HepG2 (cell line): ENCODE measurements around the gene ACAT1. TPM values are rescaled to one million over a fixed set of nuclear protein-coding genes. Genes with fewer than 3 reads are reported as not detected.

ENCODE experiments used
- ATF1 ChIP-seq: IDR thresholded peaks from 2 replicates; pipeline ENCODE4 v1.6.1; 2016; ENCODE audit warnings: mild to moderate bottlenecking, control low read depth
- CBX2 ChIP-seq, 2 experiments: fragments of 200-600 bp in 1 of 2; sonication (generic); formaldehyde crosslinking in 1 of 2; IDR thresholded peaks; 2 replicates each; pipeline versions ENCODE4 v1.7.0 to v1.8.1; 2018 to 2022; ENCODE audit warnings: low read depth in 2 of 2, low read length in 1 of 2, mild to moderate bottlenecking in 1 of 2, missing genetic modification reagents in 1 of 2
- CCAR2 ChIP-seq: fragments of 200-400 bp; formaldehyde crosslinking; optimal IDR thresholded peaks from 2 replicates; pipeline ENCODE3; 2018; ENCODE audit warnings: low read depth, mild to moderate bottlenecking, low read length, moderate library complexity
- FOXP1 ChIP-seq, 2 experiments: fragments of 450-650 bp in 1 of 2; IDR thresholded peaks; 2 replicates each; pipeline ENCODE4 v1.6.1; 2017 to 2018; ENCODE audit warnings: antibody characterized with exemption in 1 of 2
- GLI4 ChIP-seq: sonication (generic); formaldehyde crosslinking; IDR thresholded peaks from 2 replicates; pipeline ENCODE4 v1.5.1; 2020; ENCODE audit warnings: missing genetic modification reagents, mild to moderate bottlenecking, moderate library complexity, borderline replicate concordance
- HNRNPLL ChIP-seq: fragments of 200-400 bp; formaldehyde crosslinking; IDR thresholded peaks from 2 replicates; pipeline ENCODE4 v1.6.1; 2017; ENCODE audit warnings: mild to moderate bottlenecking, low read depth, low read length; ENCODE audit not compliant: poor library complexity, severe bottlenecking
- IKZF5 ChIP-seq: IDR thresholded peaks from 2 replicates; pipeline ENCODE4 v1.6.1; 2018; ENCODE audit warnings: missing genetic modification reagents, mild to moderate bottlenecking, missing compliant biosample characterization
- KMT2A ChIP-seq: sonication (generic); formaldehyde crosslinking; IDR thresholded peaks from 2 replicates; pipeline ENCODE4 v1.4.0; 2020; ENCODE audit warnings: missing genetic modification reagents
- NRL ChIP-seq: sonication (generic); formaldehyde crosslinking; IDR thresholded peaks from 2 replicates; pipeline ENCODE4 v1.5.0; 2020; ENCODE audit warnings: missing genetic modification reagents, mild to moderate bottlenecking, moderate library complexity, borderline replicate concordance
- RFXAP ChIP-seq: sonication (generic); formaldehyde crosslinking; IDR thresholded peaks from 2 replicates; pipeline ENCODE4 v1.4.0; 2020; ENCODE audit warnings: missing genetic modification reagents, borderline replicate concordance
- SALL1 ChIP-seq: sonication (generic); formaldehyde crosslinking; IDR thresholded peaks from 2 replicates; pipeline ENCODE4 v1.8.0; 2022; ENCODE audit warnings: mild to moderate bottlenecking, missing genetic modification reagents
- SIN3A ChIP-seq: IDR thresholded peaks from 2 replicates; pipeline ENCODE4 v1.6.1; 2011; ENCODE audit warnings: low read depth, mild to moderate bottlenecking, control low read depth, low read length, borderline replicate concordance
- SNAPC2 ChIP-seq: sonication (generic); formaldehyde crosslinking; IDR thresholded peaks from 2 replicates; pipeline ENCODE4 v1.8.1; 2022; ENCODE audit warnings: mild to moderate bottlenecking, missing genetic modification reagents
- SOX5 ChIP-seq: IDR thresholded peaks from 2 replicates; pipeline ENCODE4 v1.6.1; 2016; ENCODE audit warnings: borderline replicate concordance
- STAT5B ChIP-seq: sonication (generic); formaldehyde crosslinking; IDR thresholded peaks from 2 replicates; pipeline ENCODE4 v1.4.0; 2020; ENCODE audit warnings: missing genetic modification reagents
- SYNCRIP ChIP-seq: fragments of 200-400 bp; formaldehyde crosslinking; IDR thresholded peaks from 2 replicates; pipeline ENCODE4 v1.6.1; 2018; ENCODE audit warnings: mild to moderate bottlenecking, low read depth, low read length; ENCODE audit not compliant: insufficient read depth
- THYN1 ChIP-seq: sonication (generic); formaldehyde crosslinking; IDR thresholded peaks from 2 replicates; pipeline ENCODE4 v1.8.1; 2023; ENCODE audit warnings: low read depth, mild to moderate bottlenecking, moderate library complexity, missing genetic modification reagents, borderline replicate concordance
- ZNF230 ChIP-seq: sonication (generic); formaldehyde crosslinking; IDR thresholded peaks from 2 replicates; pipeline ENCODE4 v1.4.0; 2020; ENCODE audit warnings: mild to moderate bottlenecking, missing genetic modification reagents
- ZNF282 ChIP-seq: fragments of 450-650 bp; IDR thresholded peaks from 2 replicates; pipeline ENCODE4 v1.6.1; 2018; ENCODE audit not compliant: partially characterized antibody
- ZNF589 ChIP-seq: sonication (generic); formaldehyde crosslinking; conservative IDR thresholded peaks from 2 replicates; pipeline ENCODE4 v1.8.0; 2022; ENCODE audit warnings: mild to moderate bottlenecking, moderate library complexity, missing genetic modification reagents
- ZNF619 ChIP-seq: sonication (generic); formaldehyde crosslinking; IDR thresholded peaks from 2 replicates; pipeline ENCODE4 v1.4.0; 2020; ENCODE audit warnings: mild to moderate bottlenecking, missing genetic modification reagents
- ZNF660 ChIP-seq: sonication (generic); formaldehyde crosslinking; IDR thresholded peaks from 2 replicates; pipeline ENCODE4 v1.5.1; 2020; ENCODE audit warnings: mild to moderate bottlenecking, low read depth, missing genetic modification reagents, borderline replicate concordance
- ZNF710 ChIP-seq: sonication (generic); formaldehyde crosslinking; IDR thresholded peaks from 2 replicates; pipeline ENCODE4 v1.5.0; 2020; ENCODE audit warnings: mild to moderate bottlenecking, missing genetic modification reagents, borderline replicate concordance
- ZNF720 ChIP-seq: sonication (generic); formaldehyde crosslinking; IDR thresholded peaks from 2 replicates; pipeline ENCODE4 v1.4.0; 2020; ENCODE audit warnings: missing genetic modification reagents
- ZNF737 ChIP-seq: sonication (generic); formaldehyde crosslinking; IDR thresholded peaks from 2 replicates; pipeline ENCODE4 v1.5.0; 2020; ENCODE audit warnings: missing genetic modification reagents, mild to moderate bottlenecking, borderline replicate concordance
- ZNF746 ChIP-seq: sonication (generic); formaldehyde crosslinking; IDR thresholded peaks from 2 replicates; pipeline ENCODE4 v1.8.0; 2022; ENCODE audit warnings: mild to moderate bottlenecking, missing genetic modification reagents
- ZSCAN20 ChIP-seq: sonication (generic); formaldehyde crosslinking; IDR thresholded peaks from 2 replicates; pipeline ENCODE4 v1.4.0; 2020; ENCODE audit warnings: missing genetic modification reagents, mild to moderate bottlenecking, borderline replicate concordance
- polyA plus RNA-seq, 8 experiments: library from polyadenylated mRNA; depleted of rRNA in 3 of 8; stranded (reverse) in 7 of 8; unstranded in 1 of 8; fragments of >200 nt; fragmentation: Illumina TruSeq in 4 of 8; extraction: Trizol in 4 of 8; gene quantifications; 2 replicates each; pipeline versions ENCODE4 v1.2.1 to v1.2.3, GENCODE V29; 2011 to 2016; ENCODE audit warnings: low read depth in 4 of 8, missing spikeins in 1 of 8, mixed read lengths in 1 of 8; ENCODE audit not compliant: insufficient read depth in 1 of 8
- total RNA-seq, 5 experiments: library from RNA; depleted of rRNA; stranded (reverse); fragments of >200 nt; fragmentation: Illumina TruSeq; extraction: Trizol; gene quantifications; 2 replicates each; pipeline ENCODE4 v1.2.3, GENCODE V29; 2016; ENCODE audit warnings: low read depth in 1 of 5

The ACAT1 gene
- total and polyA plus RNA-seq, 2 of the 13 experiments (the other 11 are each of a cell fraction or from before 2014, with no cell fraction given), result 103 to 165 TPM

GRCh38 chr11:108121274-108122155, at the start of gene ACAT1 (continued):
- peak; percentile 94 for TF ChIP-seq NRL (CRISPR knock-in tag)
- TF ChIP-seq CCAR2, result no peak
- TF ChIP-seq CBX2 (IDR thresholded peaks at IDR 0.05; ENCODE audit: low read depth, low read length), result no peak
- TF ChIP-seq CBX2 (CRISPR knock-in tag; IDR thresholded peaks at IDR 0.05; ENCODE audit: low read depth), result no peak
- no peak for TF ChIP-seq ATF1 (CRISPR knock-in tag)
- no peak for TF ChIP-seq STAT5B (CRISPR knock-in tag)
- TF ChIP-seq KMT2A (CRISPR knock-in tag), result peak; percentile 92
- no peak for TF ChIP-seq ZNF230 (CRISPR knock-in tag)
- peak; percentile 32; the same call in 1 of the 2 replicates for TF ChIP-seq SOX5 (CRISPR knock-in tag)
- TF ChIP-seq ZSCAN20, result no peak; the same call in 1 of the 2 replicates
- TF ChIP-seq SNAPC2 (CRISPR knock-in tag), result 0 out of 2 replicates have a peak, but pooled peaks have one; percentile 37
- TF ChIP-seq HNRNPLL, result peak; percentile 97
- TF ChIP-seq GLI4 (CRISPR knock-in tag), result no peak; the same call in 1 of the 2 replicates
- TF ChIP-seq FOXP1 (IDR thresholded peaks at IDR 0.05), result no peak
- TF ChIP-seq FOXP1 (CRISPR knock-in tag; IDR thresholded peaks at IDR 0.05), result no peak
- peak; percentile 50; the same call in 1 of the 2 replicates for TF ChIP-seq ZNF710 (CRISPR knock-in tag)
- no peak for TF ChIP-seq ZNF660 (CRISPR knock-in tag)
- TF ChIP-seq SYNCRIP, result no peak
- TF ChIP-seq ZNF746 (CRISPR knock-in tag), result no peak
- TF ChIP-seq THYN1 (CRISPR knock-in tag), result no peak; the same call in 1 of the 2 replicates
- no peak for TF ChIP-seq ZNF720 (CRISPR knock-in tag)
- peak; percentile 71; the same call in 1 of the 2 replicates for TF ChIP-seq RFXAP
- TF ChIP-seq ZNF282, result no peak
- TF ChIP-seq ZNF589 (CRISPR knock-in tag), result no peak
- TF ChIP-seq SIN3A, result 0 out of 2 replicates have a peak, but pooled peaks have one; percentile 43
- TF ChIP-seq IKZF5 (CRISPR knock-in tag), result peak; percentile 45; the same call in 1 of the 2 replicates
- no peak for TF ChIP-seq ZNF619 (CRISPR knock-in tag)
- no peak for TF ChIP-seq ZNF737 (CRISPR knock-in tag)
- TF ChIP-seq SALL1 (CRISPR knock-in tag), result peak; percentile 67; the same call in 1 of the 2 replicates
